NCI-H510A (cell line): ENCODE results near the gene CLBA1.
"Not testable (repeated sequence)": the region's sequence is repeated elsewhere in the genome, so short reads cannot be mapped to it uniquely, and the experiment has no call there.

ENCODE experiments used
- DNase-seq: peaks from one replicate; lab custom pipeline; 2025; lab: John Stamatoyannopoulos, UW

Gene CLBA1

GRCh38 chr14:104947881-104948735, 37.5 kb upstream of the CLBA1 start:
- not testable (repeated sequence) for DNase-seq

GRCh38 chr14:104948736-104949031, 36.9 kb upstream of the CLBA1 start:
- DNase-seq, result no peak

GRCh38 chr14:104949406-104949955, 36.1 kb upstream of the CLBA1 start:
- not testable (repeated sequence) for DNase-seq

- no peak for DNase-seq
These were observed 35.6 kb upstream of the CLBA1 start for GRCh38 chr14:104950021-104950420.

GRCh38 chr14:104950701-104951100, 34.9 kb upstream of the CLBA1 start:
- not testable (repeated sequence) for DNase-seq

- DNase-seq, result not testable (repeated sequence)
These were observed 33.5 kb upstream of the CLBA1 start for GRCh38 chr14:104951863-104952657.

- no peak for DNase-seq
These were observed 32.5 kb upstream of the CLBA1 start for GRCh38 chr14:104953097-104953496.

- no peak for DNase-seq
These were observed 31.5 kb upstream of the CLBA1 start for GRCh38 chr14:104953896-104954656.

GRCh38 chr14:104954746-104955395, 30.7 kb upstream of the CLBA1 start:
- DNase-seq, result no peak

- DNase-seq, result no peak
These were observed 30.2 kb upstream of the CLBA1 start for GRCh38 chr14:104955396-104955770.

GRCh38 chr14:104956290-104956890, 29.2 kb upstream of the CLBA1 start:
- no peak for DNase-seq

- DNase-seq, result no peak
These were observed 28.2 kb upstream of the CLBA1 start for GRCh38 chr14:104957146-104958113.

GRCh38 chr14:104964546-104964945, 21.0 kb upstream of the CLBA1 start:
- no peak for DNase-seq

GRCh38 chr14:104965561-104966231, 19.9 kb upstream of the CLBA1 start:
- no peak for DNase-seq

- DNase-seq, result no peak
These were observed 19.2 kb upstream of the CLBA1 start for GRCh38 chr14:104966261-104966865.

GRCh38 chr14:104966981-104967385, 18.6 kb upstream of the CLBA1 start:
- no peak for DNase-seq

- DNase-seq, result peak; percentile 25
These were observed 18.0 kb upstream of the CLBA1 start for GRCh38 chr14:104967386-104968152.

GRCh38 chr14:104968153-104968527, 17.4 kb upstream of the CLBA1 start:
- DNase-seq, result peak; percentile 47
